ENCODE data around the gene FOS. TPM values are rescaled to one million over a fixed set of nuclear protein-coding genes. Genes with fewer than 3 reads are reported as not detected.

Gene FOS
- total and polyA plus RNA-seq, 2 of the 4 experiments (the other 2 are of a cell fraction): 53.6 to 171 TPM

- peak; percentile 83 for DNase-seq
- Histone ChIP-seq H3K9ac (ENCODE audit: low read depth, low read length) (peak overlapping the region; percentile 56), H4K8ac (ENCODE audit: low read depth in 2 of 2, low read length in 2 of 2) (no peak overlapping the region), H2BK120ac (ENCODE audit: low read depth, low read length) (no peak overlapping the region), H3K4me1 (ENCODE audit: control insufficient read depth, insufficient read depth, low read length) (peaks cover 11% of the 10 kb centered on the region), H3K4me2 (ENCODE audit: low read depth, low read length) (peak overlapping the region; percentile 92), H3K4ac (ENCODE audit: low read depth, low read length) (0 out of 2 replicates have a peak overlapping the region, but pooled peaks have one; percentile 11), H2BK15ac (ENCODE audit: low read depth, low read length) (no peak overlapping the region), H3K14ac (replicated peaks; ENCODE audit: low read depth, low read length) (peak overlapping the region; percentile 56), H2AFZ (replicated peaks; ENCODE audit: low read length, poor library complexity) (peak overlapping the region; percentile 98), H3K9me1 (ENCODE audit: insufficient read depth, low read length) (no peaks in the 10 kb centered on the region), H3K9me3 (ENCODE audit: control insufficient read depth, insufficient read depth, low read length) (no peaks in the 10 kb centered on the region), H3K27ac (ENCODE audit: insufficient read depth, low read length) (peak overlapping the region; percentile 65), H3K36me3 (ENCODE audit: control insufficient read depth, insufficient read depth, low read length) (peaks cover 9% of the 10 kb centered on the region), H3K4me3 (ENCODE audit: insufficient read depth, low read depth, low read length) (peak overlapping the region; percentile 83), H2BK20ac (ENCODE audit: low read depth, low read length) (no peak overlapping the region), H2BK5ac (ENCODE audit: low read depth, low read length, poor library complexity, severe bottlenecking) (peak overlapping the region; percentile 19), H4K20me1 (ENCODE audit: insufficient read depth, low read length) (peaks cover 20% of the 10 kb centered on the region), H3K18ac (ENCODE audit: low read depth, low read length) (peak overlapping the region; percentile 10; the same call in 1 of the 2 replicates), H4K91ac (ENCODE audit: insufficient read depth, low read depth, low read length) (no peak overlapping the region; the same call in 1 of the 2 replicates), H3K23ac (ENCODE audit: low read depth, low read length) (peak overlapping the region; percentile 84), H2AK5ac (ENCODE audit: low read depth, low read length) (0 out of 2 replicates have a peak overlapping the region, but pooled peaks have one; percentile 13), H4K5ac (ENCODE audit: low read depth, low read length) (no peak overlapping the region), H3K79me1 (ENCODE audit: low read depth in 1 of 2, low read length in 2 of 2) (peaks cover 12 to 30% of the 10 kb centered on the region in 2 experiments), H3K27me3 (ENCODE audit: control insufficient read depth, insufficient read depth, low read length) (no peaks in the 10 kb centered on the region), H3K56ac (ENCODE audit: extremely low read depth, insufficient read depth, low read length) (no peak overlapping the region), H2AK9ac (replicated peaks; ENCODE audit: low read depth, low read length, poor library complexity) (no peak overlapping the region)
- 1% methylated on average over 12 of the region's 38 CpGs; no CpG with 5 or more reads in 1 of the 2 experiments for WGBS, 2 experiments (ENCODE audit: extremely low coverage in 2 of 2, insufficient read length in 1 of 2)
- BruUV-seq (replicated peaks): no TSS peak
- dilution Hi-C loops (cut with HindIII; ENCODE audit: low sequenced_read_pairs, unreplicated experiment) (no loop called here), in situ Hi-C loops (cut with MboI; ENCODE audit: low sequenced_read_pairs) (loop anchor here (25.0 kb wide), 1 partner anchor 1758 kb away; the partner anchor contains the start of gene IRF2BPL), intact Hi-C loops (cut with micrococcal nuclease) (loop anchor here (2.0 to 5.0 kb wide), 3 partner anchors 16 to 132 kb away; partner anchors contain the start of gene TMED10)
- POLR2A ChIA-PET (ENCODE audit: unreplicated experiment): interaction anchor here (1.0 kb wide), 1 partner anchor 12 kb away, joined by 4 read pairs; no protein-coding TSS in a partner anchor
- TF ChIP-seq CHD1 (IDR thresholded peaks at IDR 0.05; ENCODE audit: low read depth, low read length) (peak; percentile 99), RFX5 (IDR thresholded peaks at IDR 0.05; ENCODE audit: low read depth, low read length) (no peak), CEBPB (IDR thresholded peaks at IDR 0.05; ENCODE audit: low read depth, low read length) (no peak), USF2 (IDR thresholded peaks at IDR 0.05; ENCODE audit: low read depth, low read length) (no peak; the same call in 1 of the 2 replicates), MAFK (IDR thresholded peaks at IDR 0.05; ENCODE audit: low read depth, low read length) (no peak), RCOR1 (IDR thresholded peaks at IDR 0.05; ENCODE audit: insufficient replicate concordance, low read length) (no peak), CTCF (conservative IDR thresholded peaks at IDR 0.05; ENCODE audit: low read depth, low read length) (no peak), SMC3 (IDR thresholded peaks at IDR 0.05; ENCODE audit: low read depth, low read length) (no peak), POLR2A (IDR thresholded peaks at IDR 0.05; ENCODE audit: low read depth, low read length) (peak; percentile 98), RAD21 (IDR thresholded peaks at IDR 0.05; ENCODE audit: low read length) (no peak), FOS (IDR thresholded peaks at IDR 0.05; ENCODE audit: low read depth, low read length) (no peak)
- ATAC-seq (ENCODE audit: low read depth): peak; percentile 13
- CTCF ChIA-PET: no interaction called here
Observed at GRCh38 chr14:75279153-75279762, 630 bp downstream of the FOS start.

Measured in IMR-90 (cell line).